Measurements from ENCODE around the gene ITGA3.

DNA sequence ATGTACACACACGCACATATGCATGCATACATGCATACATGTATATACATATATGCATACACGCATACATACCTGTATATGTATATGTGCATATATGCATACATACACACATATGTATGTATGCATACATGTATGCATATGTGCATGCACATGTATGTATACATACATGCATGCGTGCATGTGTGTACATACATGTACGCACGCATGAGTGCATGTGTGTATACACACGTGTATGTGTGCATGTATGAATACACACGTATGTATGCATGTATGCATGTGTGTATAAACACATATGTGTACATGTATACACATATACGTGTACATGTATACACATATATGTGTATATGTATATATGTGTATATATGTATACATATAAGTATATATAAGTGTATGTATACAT lies 32.4 kb upstream of the ITGA3 start:
- TF ChIP-seq, protein P1, sequence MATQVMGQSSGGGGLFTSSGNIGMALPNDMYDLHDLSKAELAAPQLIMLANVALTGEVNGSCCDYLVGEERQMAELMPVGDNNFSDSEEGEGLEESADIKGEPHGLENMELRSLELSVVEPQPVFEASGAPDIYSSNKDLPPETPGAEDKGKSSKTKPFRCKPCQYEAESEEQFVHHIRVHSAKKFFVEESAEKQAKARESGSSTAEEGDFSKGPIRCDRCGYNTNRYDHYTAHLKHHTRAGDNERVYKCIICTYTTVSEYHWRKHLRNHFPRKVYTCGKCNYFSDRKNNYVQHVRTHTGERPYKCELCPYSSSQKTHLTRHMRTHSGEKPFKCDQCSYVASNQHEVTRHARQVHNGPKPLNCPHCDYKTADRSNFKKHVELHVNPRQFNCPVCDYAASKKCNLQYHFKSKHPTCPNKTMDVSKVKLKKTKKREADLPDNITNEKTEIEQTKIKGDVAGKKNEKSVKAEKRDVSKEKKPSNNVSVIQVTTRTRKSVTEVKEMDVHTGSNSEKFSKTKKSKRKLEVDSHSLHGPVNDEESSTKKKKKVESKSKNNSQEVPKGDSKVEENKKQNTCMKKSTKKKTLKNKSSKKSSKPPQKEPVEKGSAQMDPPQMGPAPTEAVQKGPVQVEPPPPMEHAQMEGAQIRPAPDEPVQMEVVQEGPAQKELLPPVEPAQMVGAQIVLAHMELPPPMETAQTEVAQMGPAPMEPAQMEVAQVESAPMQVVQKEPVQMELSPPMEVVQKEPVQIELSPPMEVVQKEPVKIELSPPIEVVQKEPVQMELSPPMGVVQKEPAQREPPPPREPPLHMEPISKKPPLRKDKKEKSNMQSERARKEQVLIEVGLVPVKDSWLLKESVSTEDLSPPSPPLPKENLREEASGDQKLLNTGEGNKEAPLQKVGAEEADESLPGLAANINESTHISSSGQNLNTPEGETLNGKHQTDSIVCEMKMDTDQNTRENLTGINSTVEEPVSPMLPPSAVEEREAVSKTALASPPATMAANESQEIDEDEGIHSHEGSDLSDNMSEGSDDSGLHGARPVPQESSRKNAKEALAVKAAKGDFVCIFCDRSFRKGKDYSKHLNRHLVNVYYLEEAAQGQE (IDR thresholded peaks at IDR 0.05; ENCODE audit: low read depth, low read length) = no peak
- no peak for TF ChIP-seq YY1 (IDR thresholded peaks at IDR 0.05; ENCODE audit: low read depth)
- TF ChIP-seq, protein P2, sequence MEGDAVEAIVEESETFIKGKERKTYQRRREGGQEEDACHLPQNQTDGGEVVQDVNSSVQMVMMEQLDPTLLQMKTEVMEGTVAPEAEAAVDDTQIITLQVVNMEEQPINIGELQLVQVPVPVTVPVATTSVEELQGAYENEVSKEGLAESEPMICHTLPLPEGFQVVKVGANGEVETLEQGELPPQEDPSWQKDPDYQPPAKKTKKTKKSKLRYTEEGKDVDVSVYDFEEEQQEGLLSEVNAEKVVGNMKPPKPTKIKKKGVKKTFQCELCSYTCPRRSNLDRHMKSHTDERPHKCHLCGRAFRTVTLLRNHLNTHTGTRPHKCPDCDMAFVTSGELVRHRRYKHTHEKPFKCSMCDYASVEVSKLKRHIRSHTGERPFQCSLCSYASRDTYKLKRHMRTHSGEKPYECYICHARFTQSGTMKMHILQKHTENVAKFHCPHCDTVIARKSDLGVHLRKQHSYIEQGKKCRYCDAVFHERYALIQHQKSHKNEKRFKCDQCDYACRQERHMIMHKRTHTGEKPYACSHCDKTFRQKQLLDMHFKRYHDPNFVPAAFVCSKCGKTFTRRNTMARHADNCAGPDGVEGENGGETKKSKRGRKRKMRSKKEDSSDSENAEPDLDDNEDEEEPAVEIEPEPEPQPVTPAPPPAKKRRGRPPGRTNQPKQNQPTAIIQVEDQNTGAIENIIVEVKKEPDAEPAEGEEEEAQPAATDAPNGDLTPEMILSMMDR (IDR thresholded peaks at IDR 0.05) = no peak
